Measurements from ENCODE around the gene RASA2. TPM values are rescaled to one million over a fixed set of nuclear protein-coding genes. Genes with fewer than 3 reads are reported as not detected.

RASA2 gene, protein sequence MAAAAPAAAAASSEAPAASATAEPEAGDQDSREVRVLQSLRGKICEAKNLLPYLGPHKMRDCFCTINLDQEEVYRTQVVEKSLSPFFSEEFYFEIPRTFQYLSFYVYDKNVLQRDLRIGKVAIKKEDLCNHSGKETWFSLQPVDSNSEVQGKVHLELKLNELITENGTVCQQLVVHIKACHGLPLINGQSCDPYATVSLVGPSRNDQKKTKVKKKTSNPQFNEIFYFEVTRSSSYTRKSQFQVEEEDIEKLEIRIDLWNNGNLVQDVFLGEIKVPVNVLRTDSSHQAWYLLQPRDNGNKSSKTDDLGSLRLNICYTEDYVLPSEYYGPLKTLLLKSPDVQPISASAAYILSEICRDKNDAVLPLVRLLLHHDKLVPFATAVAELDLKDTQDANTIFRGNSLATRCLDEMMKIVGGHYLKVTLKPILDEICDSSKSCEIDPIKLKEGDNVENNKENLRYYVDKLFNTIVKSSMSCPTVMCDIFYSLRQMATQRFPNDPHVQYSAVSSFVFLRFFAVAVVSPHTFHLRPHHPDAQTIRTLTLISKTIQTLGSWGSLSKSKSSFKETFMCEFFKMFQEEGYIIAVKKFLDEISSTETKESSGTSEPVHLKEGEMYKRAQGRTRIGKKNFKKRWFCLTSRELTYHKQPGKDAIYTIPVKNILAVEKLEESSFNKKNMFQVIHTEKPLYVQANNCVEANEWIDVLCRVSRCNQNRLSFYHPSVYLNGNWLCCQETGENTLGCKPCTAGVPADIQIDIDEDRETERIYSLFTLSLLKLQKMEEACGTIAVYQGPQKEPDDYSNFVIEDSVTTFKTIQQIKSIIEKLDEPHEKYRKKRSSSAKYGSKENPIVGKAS
- total RNA-seq (2014; rRNA removed; shearing (Covaris generic)), result 15.9 and 28.6 TPM in 2 replicates
- 14.3 and 16.6 TPM in 2 replicates for polyA plus RNA-seq (2016; fragmentation: Nextera tagmentation; extraction: Ambion mirVana)
- long read RNA-seq, partial matches to known transcripts, result 0 of 1 reads
- long read RNA-seq, other reads (novel, unspliced or antisense), result 1 of 1 reads

DNA sequence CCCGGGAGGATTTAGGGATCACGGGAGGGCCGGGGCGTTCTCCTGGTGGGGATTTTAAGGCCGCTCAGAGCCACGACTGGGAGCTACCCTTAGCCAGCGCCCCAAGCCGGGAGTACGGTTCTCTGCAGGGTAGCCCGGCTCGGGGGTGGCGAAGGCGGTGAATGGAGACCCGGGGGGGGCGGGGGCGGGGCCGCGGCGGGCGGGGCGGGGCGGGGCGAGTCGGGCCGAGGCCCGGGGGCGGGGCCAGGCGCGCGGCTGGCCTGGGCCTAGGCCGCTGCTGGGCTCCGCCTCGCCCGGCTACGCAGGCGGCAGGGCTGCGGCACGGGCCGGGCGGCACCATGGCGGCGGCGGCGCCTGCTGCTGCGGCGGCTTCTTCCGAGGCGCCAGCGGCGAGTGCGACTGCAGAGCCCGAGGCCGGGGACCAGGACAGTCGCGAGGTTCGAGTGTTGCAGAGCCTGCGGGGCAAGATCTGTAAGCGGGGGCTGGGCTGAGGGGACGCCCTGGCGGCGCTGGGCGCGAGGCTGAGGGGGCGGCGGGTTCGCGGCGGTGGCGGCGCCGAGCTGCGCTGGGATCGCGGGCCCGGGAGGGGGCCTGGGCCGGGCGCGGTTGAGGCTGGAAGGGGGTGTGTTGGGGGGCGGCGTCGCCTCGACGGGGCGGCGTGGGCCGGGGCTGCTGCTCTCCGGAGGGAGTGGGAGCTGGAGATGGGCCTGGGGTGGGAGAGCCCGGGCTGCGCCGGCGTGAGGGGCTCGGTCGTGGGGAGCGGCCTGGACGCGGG, at the start of gene RASA2:
TSS of gene RASA2 (plus strand) at position 282 of the 775 bp plus-strand sequence. CDS start at position 339, 57 bp downstream.
- DNase-seq (ENCODE audit: low spot score) (peak; percentile 89), ATAC-seq (peak; percentile 78)
- Histone ChIP-seq H3K4me1 (ENCODE audit: insufficient read depth) (peaks cover 28% of the 10 kb centered on the region), H3K79me2 (replicated peaks; ENCODE audit: insufficient read depth) (peaks cover 40% of the 10 kb centered on the region), H4K20me1 (replicated peaks; ENCODE audit: insufficient read depth) (peaks cover 12% of the 10 kb centered on the region; the same call in 1 of the 2 replicates), H3K9me2 (ENCODE audit: insufficient read depth) (no peaks in the 10 kb centered on the region), H3K4me2 (peak within 1 kb of the TSS; percentile 72), H2AFZ (peak within 1 kb of the TSS; percentile 1), H3K4me3 (peak within 1 kb of the TSS; percentile 63), H3F3A (replicated peaks; ENCODE audit: low read depth) (no peaks in the 10 kb centered on the region), H3K27ac (ENCODE audit: low read depth) (peak within 1 kb of the TSS; percentile 80), H3K36me3 (ENCODE audit: insufficient read depth) (no peaks in the 10 kb centered on the region), H3K27me3 (ENCODE audit: insufficient read depth) (no peaks in the 10 kb centered on the region)
- Mint-ChIP-seq H3K27ac (peak within 1 kb of the TSS; percentile 93), H3K9me3 (no peaks in the 10 kb centered on the region), H3K27me3 (ENCODE audit: insufficient read depth, low read depth, poor library complexity) (peaks cover 2% of the 10 kb centered on the region), H3K4me3 (peak within 1 kb of the TSS; percentile 92), H3K36me3 (ENCODE audit: low read depth) (no peaks in the 10 kb centered on the region; the same call in 2 of the 3 replicates), H3K4me1 (peaks cover 48% of the 10 kb centered on the region)
- TF ChIP-seq, protein P1, sequence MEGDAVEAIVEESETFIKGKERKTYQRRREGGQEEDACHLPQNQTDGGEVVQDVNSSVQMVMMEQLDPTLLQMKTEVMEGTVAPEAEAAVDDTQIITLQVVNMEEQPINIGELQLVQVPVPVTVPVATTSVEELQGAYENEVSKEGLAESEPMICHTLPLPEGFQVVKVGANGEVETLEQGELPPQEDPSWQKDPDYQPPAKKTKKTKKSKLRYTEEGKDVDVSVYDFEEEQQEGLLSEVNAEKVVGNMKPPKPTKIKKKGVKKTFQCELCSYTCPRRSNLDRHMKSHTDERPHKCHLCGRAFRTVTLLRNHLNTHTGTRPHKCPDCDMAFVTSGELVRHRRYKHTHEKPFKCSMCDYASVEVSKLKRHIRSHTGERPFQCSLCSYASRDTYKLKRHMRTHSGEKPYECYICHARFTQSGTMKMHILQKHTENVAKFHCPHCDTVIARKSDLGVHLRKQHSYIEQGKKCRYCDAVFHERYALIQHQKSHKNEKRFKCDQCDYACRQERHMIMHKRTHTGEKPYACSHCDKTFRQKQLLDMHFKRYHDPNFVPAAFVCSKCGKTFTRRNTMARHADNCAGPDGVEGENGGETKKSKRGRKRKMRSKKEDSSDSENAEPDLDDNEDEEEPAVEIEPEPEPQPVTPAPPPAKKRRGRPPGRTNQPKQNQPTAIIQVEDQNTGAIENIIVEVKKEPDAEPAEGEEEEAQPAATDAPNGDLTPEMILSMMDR (conservative IDR thresholded peaks at IDR 0.05; ENCODE audit: low read depth in 2 of 2), result no peak
- TF ChIP-seq POLR2AphosphoS5 (IDR thresholded peaks at IDR 0.05; ENCODE audit: low read depth), result peak; percentile 70
- TF ChIP-seq, protein P2, sequence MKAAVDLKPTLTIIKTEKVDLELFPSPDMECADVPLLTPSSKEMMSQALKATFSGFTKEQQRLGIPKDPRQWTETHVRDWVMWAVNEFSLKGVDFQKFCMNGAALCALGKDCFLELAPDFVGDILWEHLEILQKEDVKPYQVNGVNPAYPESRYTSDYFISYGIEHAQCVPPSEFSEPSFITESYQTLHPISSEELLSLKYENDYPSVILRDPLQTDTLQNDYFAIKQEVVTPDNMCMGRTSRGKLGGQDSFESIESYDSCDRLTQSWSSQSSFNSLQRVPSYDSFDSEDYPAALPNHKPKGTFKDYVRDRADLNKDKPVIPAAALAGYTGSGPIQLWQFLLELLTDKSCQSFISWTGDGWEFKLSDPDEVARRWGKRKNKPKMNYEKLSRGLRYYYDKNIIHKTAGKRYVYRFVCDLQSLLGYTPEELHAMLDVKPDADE (IDR thresholded peaks at IDR 0.05), result no peak

DNA sequence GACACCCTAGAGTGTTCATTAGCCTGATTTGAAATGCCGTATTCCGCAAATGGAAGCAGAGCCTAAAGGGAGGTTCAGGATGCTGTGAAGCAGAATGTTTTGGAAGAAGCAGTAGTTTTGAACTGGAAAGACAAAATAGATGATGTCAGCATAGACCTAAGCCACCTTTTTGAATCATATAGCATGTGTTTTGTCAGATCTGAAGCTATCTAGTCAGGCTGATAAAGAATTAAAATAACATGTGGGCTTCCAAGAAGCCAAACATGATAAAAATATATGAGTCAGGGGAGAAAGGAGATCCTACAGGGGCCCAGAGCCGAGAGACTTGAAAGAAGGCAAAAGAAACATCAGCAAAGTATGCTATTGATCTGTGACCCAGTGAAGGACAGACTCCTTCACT, 47.2 kb upstream of the RASA2 start:
- Mint-ChIP-seq H3K4me1 (peaks cover 3% of the 10 kb centered on the region; the same call in 2 of the 3 replicates), H3K36me3 (ENCODE audit: low read depth) (no peaks in the 10 kb centered on the region), H3K9me3 (no peaks in the 10 kb centered on the region), H3K27ac (peak overlapping the region; percentile 6; the same call in 1 of the 2 replicates), H3K4me3 (no peak overlapping the region), H3K27me3 (ENCODE audit: insufficient read depth, low read depth, poor library complexity) (no peaks in the 10 kb centered on the region)
- Histone ChIP-seq H4K20me1 (replicated peaks; ENCODE audit: insufficient read depth) (no peaks in the 10 kb centered on the region), H3K27ac (ENCODE audit: low read depth) (no peak overlapping the region), H3K79me2 (replicated peaks; ENCODE audit: insufficient read depth) (no peaks in the 10 kb centered on the region), H3K4me2 (no peak overlapping the region), H3K27me3 (ENCODE audit: insufficient read depth) (no peaks in the 10 kb centered on the region), H2AFZ (no peak overlapping the region), H3K36me3 (ENCODE audit: insufficient read depth) (no peaks in the 10 kb centered on the region), H3K4me1 (ENCODE audit: insufficient read depth) (no peaks in the 10 kb centered on the region), H3K4me3 (no peak overlapping the region), H3F3A (replicated peaks; ENCODE audit: low read depth) (no peaks in the 10 kb centered on the region), H3K9me2 (ENCODE audit: insufficient read depth) (no peaks in the 10 kb centered on the region)
- DNase-seq (ENCODE audit: low spot score), result no peak
- no peak for ATAC-seq
- TF ChIP-seq POLR2AphosphoS5 (IDR thresholded peaks at IDR 0.05; ENCODE audit: low read depth) (no peak), ZNF114 (CRISPR knock-in tag; IDR thresholded peaks at IDR 0.05) (no peak), NANOG (IDR thresholded peaks at IDR 0.05; ENCODE audit: borderline replicate concordance) (no peak), STAT1 (IDR thresholded peaks at IDR 0.05; ENCODE audit: unreplicated experiment) (no peak)
- TF ChIP-seq, protein P1 (conservative IDR thresholded peaks at IDR 0.05; ENCODE audit: low read depth in 2 of 2), result no peak
- TF ChIP-seq, protein P3, sequence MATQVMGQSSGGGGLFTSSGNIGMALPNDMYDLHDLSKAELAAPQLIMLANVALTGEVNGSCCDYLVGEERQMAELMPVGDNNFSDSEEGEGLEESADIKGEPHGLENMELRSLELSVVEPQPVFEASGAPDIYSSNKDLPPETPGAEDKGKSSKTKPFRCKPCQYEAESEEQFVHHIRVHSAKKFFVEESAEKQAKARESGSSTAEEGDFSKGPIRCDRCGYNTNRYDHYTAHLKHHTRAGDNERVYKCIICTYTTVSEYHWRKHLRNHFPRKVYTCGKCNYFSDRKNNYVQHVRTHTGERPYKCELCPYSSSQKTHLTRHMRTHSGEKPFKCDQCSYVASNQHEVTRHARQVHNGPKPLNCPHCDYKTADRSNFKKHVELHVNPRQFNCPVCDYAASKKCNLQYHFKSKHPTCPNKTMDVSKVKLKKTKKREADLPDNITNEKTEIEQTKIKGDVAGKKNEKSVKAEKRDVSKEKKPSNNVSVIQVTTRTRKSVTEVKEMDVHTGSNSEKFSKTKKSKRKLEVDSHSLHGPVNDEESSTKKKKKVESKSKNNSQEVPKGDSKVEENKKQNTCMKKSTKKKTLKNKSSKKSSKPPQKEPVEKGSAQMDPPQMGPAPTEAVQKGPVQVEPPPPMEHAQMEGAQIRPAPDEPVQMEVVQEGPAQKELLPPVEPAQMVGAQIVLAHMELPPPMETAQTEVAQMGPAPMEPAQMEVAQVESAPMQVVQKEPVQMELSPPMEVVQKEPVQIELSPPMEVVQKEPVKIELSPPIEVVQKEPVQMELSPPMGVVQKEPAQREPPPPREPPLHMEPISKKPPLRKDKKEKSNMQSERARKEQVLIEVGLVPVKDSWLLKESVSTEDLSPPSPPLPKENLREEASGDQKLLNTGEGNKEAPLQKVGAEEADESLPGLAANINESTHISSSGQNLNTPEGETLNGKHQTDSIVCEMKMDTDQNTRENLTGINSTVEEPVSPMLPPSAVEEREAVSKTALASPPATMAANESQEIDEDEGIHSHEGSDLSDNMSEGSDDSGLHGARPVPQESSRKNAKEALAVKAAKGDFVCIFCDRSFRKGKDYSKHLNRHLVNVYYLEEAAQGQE (IDR thresholded peaks at IDR 0.05; ENCODE audit: unreplicated experiment), result no peak

Measured in GM23338 (cell line).